Mammary microvascular endothelial cell (primary cell): ENCODE data around the gene RNF212. TPM values are rescaled to one million over a fixed set of nuclear protein-coding genes. Genes with fewer than 3 reads are reported as not detected.

ENCODE experiments used
- total RNA-seq: library from RNA; depleted of rRNA; stranded (reverse); fragments of >200 nt; gene quantifications from 2 replicates; pipeline ENCODE4 v1.2.3, GENCODE V29; 2015

The RNF212 gene, protein sequence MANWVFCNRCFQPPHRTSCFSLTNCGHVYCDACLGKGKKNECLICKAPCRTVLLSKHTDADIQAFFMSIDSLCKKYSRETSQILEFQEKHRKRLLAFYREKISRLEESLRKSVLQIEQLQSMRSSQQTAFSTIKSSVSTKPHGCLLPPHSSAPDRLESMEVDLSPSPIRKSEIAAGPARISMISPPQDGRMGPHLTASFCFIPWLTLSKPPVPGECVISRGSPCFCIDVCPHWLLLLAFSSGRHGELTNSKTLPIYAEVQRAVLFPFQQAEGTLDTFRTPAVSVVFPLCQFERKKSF
- 0.20 TPM in 1 of 2 replicates, not detected in the other for total RNA-seq

DNA sequence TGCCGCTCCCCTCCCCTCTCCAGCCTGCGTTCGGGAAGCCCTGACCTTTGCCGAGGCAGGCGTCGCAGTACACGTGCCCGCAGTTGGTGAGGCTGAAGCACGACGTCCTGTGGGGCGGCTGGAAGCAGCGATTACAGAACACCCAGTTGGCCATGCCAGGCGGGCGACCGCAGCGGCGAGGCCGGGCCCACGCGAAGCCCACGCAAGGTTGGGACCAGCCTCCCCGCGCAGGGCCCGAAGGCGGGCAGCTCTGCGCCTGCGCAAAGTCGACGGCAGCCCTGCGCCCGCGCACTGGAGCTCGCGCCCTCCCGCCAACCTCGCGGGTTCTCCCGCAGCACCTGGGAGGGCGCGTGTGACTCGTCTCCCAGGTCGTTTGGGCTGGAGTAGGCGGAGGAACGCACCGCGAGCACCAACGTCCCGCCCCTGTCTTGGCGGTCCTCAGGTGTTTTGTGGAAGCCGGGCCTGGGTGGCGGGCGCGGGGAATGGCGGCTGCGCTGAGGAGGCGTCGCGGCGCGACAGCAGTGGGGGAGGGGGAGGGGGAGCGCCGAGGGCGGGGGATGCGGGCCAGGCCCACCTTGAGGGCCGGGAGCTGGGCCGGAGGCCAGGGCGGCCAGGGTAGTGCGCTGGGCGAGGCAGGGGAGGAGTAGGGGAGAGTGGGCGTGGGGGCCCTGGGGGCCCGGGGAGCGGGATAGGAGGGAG, at the start of gene RNF212:
RNF212 (minus strand) TSS at position 254 of the 699 bp plus-strand sequence; CDS start at position 154, 100 bp downstream.

Other genes starting within 250 kb of the RNF212 start
- gene GAK, start 181.2 kb downstream of the RNF212 start, total RNA-seq, result 146 and 159 TPM in 2 replicates
- 12.8 and 16.7 TPM in 2 replicates for gene TMEM175, start 181.1 kb downstream of the RNF212 start, total RNA-seq
- gene DGKQ, start 140.0 kb downstream of the RNF212 start, total RNA-seq, result 12.4 and 16.3 TPM in 2 replicates
- gene IDUA, start 126.5 kb downstream of the RNF212 start, total RNA-seq, result 2.4 and 4.1 TPM in 2 replicates
- gene SLC26A1, start 120.2 kb downstream of the RNF212 start, total RNA-seq, result 0.33 TPM in 1 of 2 replicates, not detected in the other
- gene FGFRL1, start 101.9 kb downstream of the RNF212 start, total RNA-seq, result 12.3 and 13.1 TPM in 2 replicates
- 0.94 and 1.5 TPM in 2 replicates for gene SPON2, start 59.0 kb upstream of the RNF212 start, total RNA-seq
- gene CTBP1, start 135.6 kb upstream of the RNF212 start, total RNA-seq, result 135 and 140 TPM in 2 replicates
- 57.6 and 58.8 TPM in 2 replicates for gene MAEA, start 176.3 kb upstream of the RNF212 start, total RNA-seq
- gene UVSSA, start 233.6 kb upstream of the RNF212 start, total RNA-seq, result 2.7 and 2.8 TPM in 2 replicates